Stimulated activated CD8-positive, alpha-beta memory T cell treated with anti-CD3 and anti-CD28 coated beads, Interleukin-12 subunit alpha, Interleukin-12 subunit beta, amount 100 ng/mL, for 24 hours (primary cell): ENCODE measurements around the gene HEG1.

Experiments used
- DNase-seq: peaks from one replicate; pipeline ENCODE4 v3.0.0-alpha.2; 2020; ENCODE audit errors: extremely low read depth

HEG1 gene

GRCh38 chr3:124942613-124943012 lies 113.2 kb downstream of the HEG1 start:
- no peak for DNase-seq

GRCh38 chr3:124941771-124942170 lies 114.0 kb downstream of the HEG1 start:
- no peak for DNase-seq

GRCh38 chr3:124939661-124940060 lies 116.1 kb downstream of the HEG1 start:
- DNase-seq = no peak

- no peak for DNase-seq
Measured at GRCh38 chr3:124938896-124939295, 116.9 kb downstream of the HEG1 start.

- no peak for DNase-seq
Measured at GRCh38 chr3:124937049-124937448, 118.7 kb downstream of the HEG1 start.

GRCh38 chr3:124935794-124936542 lies 119.8 kb downstream of the HEG1 start:
- no peak for DNase-seq

- no peak for DNase-seq
Measured at GRCh38 chr3:124935264-124935663, 120.5 kb downstream of the HEG1 start.

- DNase-seq = no peak
Measured at GRCh38 chr3:124934577-124934976, 121.2 kb downstream of the HEG1 start, which contains the start of gene MUC13. Gene MUC13 (minus strand): TSS chr3:124934751. CDS start chr3:124934712, 39 bp downstream.

- peak; percentile 5 for DNase-seq
Measured at GRCh38 chr3:124928333-124929202, 127.2 kb downstream of the HEG1 start.

GRCh38 chr3:124927574-124928045 lies 128.2 kb downstream of the HEG1 start:
- DNase-seq = no peak

- no peak for DNase-seq
Measured at GRCh38 chr3:124926426-124927101, 129.2 kb downstream of the HEG1 start.

GRCh38 chr3:124924741-124925140 lies 131.1 kb downstream of the HEG1 start:
- no peak for DNase-seq

GRCh38 chr3:124923833-124924232 lies 132.0 kb downstream of the HEG1 start:
- DNase-seq = no peak

GRCh38 chr3:124920718-124921117 lies 135.1 kb downstream of the HEG1 start:
- DNase-seq = no peak

- no peak for DNase-seq
Measured at GRCh38 chr3:124919756-124920155, 136.0 kb downstream of the HEG1 start.

- no peak for DNase-seq
Measured at GRCh38 chr3:124918524-124918923, 137.3 kb downstream of the HEG1 start.

- no peak for DNase-seq
Measured at GRCh38 chr3:124916837-124917409, 138.9 kb downstream of the HEG1 start.
